ELF-1 (cell line): ENCODE measurements around the gene MUSTN1.

Source experiments
- DNase-seq: peaks from one replicate; pipeline ENCODE4 v3.0.0-alpha.2; 2016; ENCODE audit warnings: low read depth, low spot score

The MUSTN1 gene

GRCh38 chr3:52852419-52852818, 17.6 kb upstream of the MUSTN1 start:
- no peak for DNase-seq

GRCh38 chr3:52851348-52851747, 16.5 kb upstream of the MUSTN1 start:
- peak; percentile 93 for DNase-seq

- DNase-seq, result no peak
Observed at GRCh38 chr3:52849656-52850055, 14.8 kb upstream of the MUSTN1 start.

GRCh38 chr3:52848617-52849016, 13.8 kb upstream of the MUSTN1 start:
- DNase-seq, result no peak

- DNase-seq, result no peak
Observed at GRCh38 chr3:52847726-52848125, 12.9 kb upstream of the MUSTN1 start.

- no peak for DNase-seq
Observed at GRCh38 chr3:52847241-52847640, 12.4 kb upstream of the MUSTN1 start.

GRCh38 chr3:52846432-52846965, 11.7 kb upstream of the MUSTN1 start:
- DNase-seq, result no peak

- DNase-seq, result no peak
Observed at GRCh38 chr3:52845691-52846431, 11.0 kb upstream of the MUSTN1 start.

GRCh38 chr3:52845157-52845556, 10.3 kb upstream of the MUSTN1 start:
- DNase-seq, result no peak

- DNase-seq, result no peak
Observed at GRCh38 chr3:52844290-52844975, 9.6 kb upstream of the MUSTN1 start.

GRCh38 chr3:52843881-52844280, 9.1 kb upstream of the MUSTN1 start:
- DNase-seq, result no peak

- peak; percentile 22 for DNase-seq
Observed at GRCh38 chr3:52843108-52843865, 8.5 kb upstream of the MUSTN1 start.

GRCh38 chr3:52842424-52842823, 7.6 kb upstream of the MUSTN1 start:
- DNase-seq, result no peak

- DNase-seq, result no peak
Observed at GRCh38 chr3:52841981-52842340, 7.1 kb upstream of the MUSTN1 start.

GRCh38 chr3:52841211-52841980, 6.6 kb upstream of the MUSTN1 start:
- DNase-seq, result no peak

GRCh38 chr3:52839892-52840545, 5.2 kb upstream of the MUSTN1 start:
- DNase-seq, result peak; percentile 34

GRCh38 chr3:52839268-52839575, 4.4 kb upstream of the MUSTN1 start:
- DNase-seq, result no peak

GRCh38 chr3:52838561-52839267, 3.9 kb upstream of the MUSTN1 start:
- DNase-seq, result no peak

- DNase-seq, result no peak
Observed at GRCh38 chr3:52836986-52837385, 2.2 kb upstream of the MUSTN1 start.

- no peak for DNase-seq
Observed at GRCh38 chr3:52836471-52836845, 1.6 kb upstream of the MUSTN1 start.
